Upper lobe of right lung (tissue), 1 donor: Measurements from ENCODE around the gene KCTD20. TPM values are rescaled to one million over a fixed set of nuclear protein-coding genes. Genes with fewer than 3 reads are reported as not detected.

Experiments
- ATAC-seq: fragments of 200-7000 bp; cut with Tn5 transposase; one replicate; pipeline ENCODE4 v1.9.1; 2020; ENCODE audit warnings: mild to moderate bottlenecking, moderate library complexity
- DNase-seq: peaks from one replicate; pipeline ENCODE4 v3.0.0-alpha.2; 2020
- H3K27ac ChIP-seq: fragments of 200-600 bp; one replicate; pipeline ENCODE4 v1.8.0; 2022
- H3K27me3 ChIP-seq: fragments of 200-600 bp; one replicate; pipeline ENCODE4 v1.8.0; 2022; ENCODE audit warnings: mild to moderate bottlenecking
- H3K36me3 ChIP-seq: fragments of 200-600 bp; one replicate; pipeline ENCODE4 v1.8.0; 2022
- H3K4me1 ChIP-seq: fragments of 200-600 bp; one replicate; pipeline ENCODE4 v1.8.0; 2022
- H3K4me3 ChIP-seq: fragments of 200-600 bp; one replicate; pipeline ENCODE4 v1.8.0; 2022; ENCODE audit warnings: mild to moderate bottlenecking
- H3K9me3 ChIP-seq: fragments of 200-600 bp; one replicate; pipeline ENCODE4 v1.8.0; 2022
- CTCF ChIP-seq: fragments of 200-600 bp; IDR thresholded peaks from one replicate; pipeline ENCODE4 v1.8.0; 2022; ENCODE audit warnings: antibody characterized with exemption
- intact Hi-C: fragments of 100-400 bp; cut with DNase I; formaldehyde crosslinking; loops from one replicate; pipeline ENCODE4 v1.11.0; 2022
- total RNA-seq: library from RNA; stranded (reverse); fragmentation: NEBNext Ultra II Directional; extraction: Animal tissue kit (Norgen Biotek cat#: 25700); gene quantifications from one replicate; pipeline ENCODE4 v1.2.1, GENCODE V29; 2021
- donor health status: DM: no; HTN: yes; CAD: no; lungs with severe emphysema.

The KCTD20 gene
- total RNA-seq, 1 donor from 2014 or later = 37.6 TPM

DNA sequence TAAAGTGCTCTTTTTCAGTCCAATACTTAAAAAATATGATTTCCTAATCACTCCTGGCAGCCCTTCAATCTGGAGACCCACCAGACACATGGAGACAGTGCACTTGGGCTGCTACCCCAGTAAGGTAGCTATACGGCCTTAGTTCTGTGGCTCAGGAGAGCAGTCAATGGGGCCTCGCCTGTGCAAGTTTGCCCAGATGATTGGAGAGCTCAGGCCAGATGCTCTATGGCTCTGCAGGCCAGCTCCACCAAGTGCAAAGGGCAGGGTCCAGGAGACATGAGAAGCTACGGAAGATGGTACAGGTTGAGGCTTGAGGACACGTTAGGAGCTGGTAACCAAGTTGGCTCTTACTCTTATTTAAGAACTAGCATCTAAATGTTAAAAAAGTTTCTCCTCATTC lies 73.8 kb downstream of the KCTD20 start:
- intact Hi-C loops = no loop called here
- DNase-seq (no peak), ATAC-seq (no peak)
- Histone ChIP-seq H3K36me3 (peaks cover 74% of the 10 kb centered on the region), H3K27me3 (no peaks in the 10 kb centered on the region), H3K27ac (no peak overlapping the region), H3K4me1 (no peaks in the 10 kb centered on the region), H3K4me3 (no peak overlapping the region), H3K9me3 (no peaks in the 10 kb centered on the region)
- no peak for TF ChIP-seq CTCF

GRCh38 chr6:36516988-36517387 lies 74.2 kb downstream of the KCTD20 start:
- no peaks in the 10 kb centered on the region for H3K9me3 ChIP-seq
- H3K27ac ChIP-seq = no peak overlapping the region
- H3K27me3 ChIP-seq = no peaks in the 10 kb centered on the region
- H3K36me3 ChIP-seq = peaks cover 74% of the 10 kb centered on the region
- no peak for ATAC-seq
- intact Hi-C loops = no loop called here
- no peak for DNase-seq
- no peak overlapping the region for H3K4me3 ChIP-seq
- H3K4me1 ChIP-seq = no peaks in the 10 kb centered on the region
- no peak for TF ChIP-seq CTCF

DNA sequence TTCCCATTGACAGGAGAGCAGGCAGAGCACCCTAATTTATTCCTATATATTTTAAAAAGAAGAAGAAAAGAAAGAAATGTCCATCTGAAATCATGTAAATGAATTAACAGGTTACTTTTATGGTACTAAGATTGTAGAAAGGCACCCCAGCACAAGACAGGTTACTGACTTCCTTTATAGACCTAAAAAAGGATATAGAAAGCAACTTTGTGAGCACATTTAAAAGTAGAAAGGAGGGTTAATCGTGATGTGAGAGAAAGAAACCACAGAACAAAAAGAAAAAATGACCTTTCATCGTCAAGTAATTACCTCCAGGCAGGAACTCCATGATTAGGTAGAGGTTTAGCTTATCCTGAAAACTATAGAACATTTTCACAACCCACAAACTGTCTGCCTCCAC lies 74.6 kb downstream of the KCTD20 start:
- TF ChIP-seq CTCF = no peak
- Histone ChIP-seq H3K4me1 (no peaks in the 10 kb centered on the region), H3K27ac (no peak overlapping the region), H3K4me3 (no peak overlapping the region), H3K9me3 (no peaks in the 10 kb centered on the region), H3K27me3 (no peaks in the 10 kb centered on the region), H3K36me3 (peaks cover 74% of the 10 kb centered on the region)
- ATAC-seq (no peak), DNase-seq (no peak)
- intact Hi-C loops = no loop called here

GRCh38 chr6:36519352-36519751 lies 76.6 kb downstream of the KCTD20 start:
- H3K4me3 ChIP-seq = no peak overlapping the region
- no peak overlapping the region for H3K27ac ChIP-seq
- H3K36me3 ChIP-seq = peaks cover 75% of the 10 kb centered on the region
- H3K27me3 ChIP-seq = no peaks in the 10 kb centered on the region
- no peak for TF ChIP-seq CTCF
- no peaks in the 10 kb centered on the region for H3K9me3 ChIP-seq
- no peaks in the 10 kb centered on the region for H3K4me1 ChIP-seq
- DNase-seq (no peak), ATAC-seq (no peak)
- intact Hi-C loops = no loop called here

DNA sequence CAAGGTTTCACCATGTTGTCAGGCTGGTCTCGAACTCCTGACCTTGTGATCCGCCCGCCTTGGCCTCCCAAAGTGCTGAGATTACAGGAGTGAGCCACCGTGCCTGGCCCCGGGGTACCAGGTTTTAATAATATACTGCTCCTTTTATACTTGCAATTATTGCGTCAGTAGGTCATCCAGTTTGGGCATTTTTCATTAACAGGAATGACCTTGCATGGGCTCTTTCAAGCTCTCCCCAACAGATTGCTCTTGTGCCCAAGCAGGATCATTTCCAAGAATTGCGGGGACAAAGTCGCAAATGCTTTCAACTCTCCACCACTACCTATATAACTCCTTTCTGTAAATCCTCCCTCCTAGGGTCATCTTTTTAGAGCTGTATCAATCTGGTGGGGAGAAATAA lies 80.7 kb downstream of the KCTD20 start:
- TF ChIP-seq CTCF = no peak
- H3K27me3 ChIP-seq = no peaks in the 10 kb centered on the region
- no peak overlapping the region for H3K4me3 ChIP-seq
- no peaks in the 10 kb centered on the region for H3K4me1 ChIP-seq
- DNase-seq (no peak), ATAC-seq (no peak)
- no peak overlapping the region for H3K27ac ChIP-seq
- H3K36me3 ChIP-seq = peaks cover 59% of the 10 kb centered on the region
- intact Hi-C loops = no loop called here
- H3K9me3 ChIP-seq = no peaks in the 10 kb centered on the region

DNA sequence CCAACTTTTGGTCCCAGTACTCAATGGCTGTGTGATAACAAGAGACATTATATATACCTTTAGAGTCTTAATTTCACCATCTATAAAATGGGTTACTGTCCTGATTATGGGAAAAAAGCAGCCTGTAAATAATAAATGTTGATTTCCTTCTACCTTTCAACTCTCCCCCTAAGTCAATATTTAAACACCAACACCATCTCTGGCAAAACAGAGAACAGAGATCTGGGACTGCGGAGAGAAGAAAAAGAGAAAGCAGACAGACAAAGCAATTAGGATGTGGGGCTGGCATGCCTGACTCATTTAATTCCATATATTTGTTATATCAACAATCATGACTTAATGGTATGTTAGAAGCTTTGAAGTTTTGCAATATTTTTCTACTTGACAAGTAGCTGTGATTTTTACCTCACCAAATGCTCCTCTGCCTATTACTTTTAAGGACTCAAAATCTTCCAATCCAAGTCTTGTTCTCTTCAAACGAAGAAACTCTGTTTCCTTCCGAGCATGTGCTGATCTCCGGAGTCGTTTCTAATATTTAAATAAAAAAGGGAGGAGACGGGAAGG lies 81.2 kb downstream of the KCTD20 start:
- intact Hi-C loops = no loop called here
- no peak for TF ChIP-seq CTCF
- H3K27ac ChIP-seq = no peak overlapping the region
- no peaks in the 10 kb centered on the region for H3K27me3 ChIP-seq
- H3K36me3 ChIP-seq = peaks cover 58% of the 10 kb centered on the region
- H3K4me1 ChIP-seq = no peaks in the 10 kb centered on the region
- H3K4me3 ChIP-seq = no peak overlapping the region
- ATAC-seq = no peak
- H3K9me3 ChIP-seq = no peaks in the 10 kb centered on the region
- DNase-seq = no peak
